HepG2 (cell line): ENCODE data around the gene CREG2. TPM values are rescaled to one million over a fixed set of nuclear protein-coding genes. Genes with fewer than 3 reads are reported as not detected.
A peak's percentile ranks its signal among the peaks of the same experiment; 100 is the strongest.

Experiments used
- ARNT2 ChIP-seq: sonication (generic); formaldehyde crosslinking; IDR thresholded peaks from 2 replicates; pipeline ENCODE4 v1.8.0; 2022; ENCODE audit warnings: mild to moderate bottlenecking, low read depth, missing genetic modification reagents, moderate library complexity
- ARNTL ChIP-seq: sonication (generic); formaldehyde crosslinking; IDR thresholded peaks from 2 replicates; pipeline ENCODE4 v1.4.0; 2020; ENCODE audit warnings: mild to moderate bottlenecking, missing genetic modification reagents
- GATAD1 ChIP-seq: IDR thresholded peaks from 2 replicates; pipeline ENCODE4 v1.6.1; 2016; ENCODE audit warnings: missing genetic modification reagents, missing compliant biosample characterization
- HIVEP1 ChIP-seq: sonication (generic); formaldehyde crosslinking; IDR thresholded peaks from 2 replicates; pipeline ENCODE4 v1.4.0; 2020; ENCODE audit warnings: mild to moderate bottlenecking, missing genetic modification reagents
- HNRNPL ChIP-seq: fragments of 200-400 bp; formaldehyde crosslinking; IDR thresholded peaks from 2 replicates; pipeline ENCODE4 v1.6.1; 2017; ENCODE audit warnings: mild to moderate bottlenecking, low read depth, low read length
- IRX3 ChIP-seq: sonication (generic); formaldehyde crosslinking; IDR thresholded peaks from 2 replicates; pipeline ENCODE4 v1.8.1; 2023; ENCODE audit warnings: mild to moderate bottlenecking, low read depth, missing genetic modification reagents, borderline replicate concordance
- KDM2A ChIP-seq: sonication (generic); formaldehyde crosslinking; IDR thresholded peaks from 2 replicates; pipeline ENCODE4 v1.4.0; 2020; ENCODE audit warnings: low read depth, missing genetic modification reagents, borderline replicate concordance
- MAFG ChIP-seq: sonication (generic); formaldehyde crosslinking; IDR thresholded peaks from 2 replicates; pipeline ENCODE4 v1.5.1; 2020; ENCODE audit warnings: mild to moderate bottlenecking, missing genetic modification reagents
- NBN ChIP-seq: fragments of 450-650 bp; conservative IDR thresholded peaks from 2 replicates; pipeline ENCODE4 v1.6.1; 2017
- PHB2 ChIP-seq: fragments of 450-650 bp; IDR thresholded peaks from 2 replicates; pipeline ENCODE4 v1.6.1; 2018; ENCODE audit not compliant: partially characterized antibody
- TCF7L2 ChIP-seq: IDR thresholded peaks from 2 replicates; pipeline ENCODE4 v1.6.1; 2011; ENCODE audit warnings: mild to moderate bottlenecking, low read depth, low read length, moderate library complexity
- ZBTB34 ChIP-seq: sonication (generic); formaldehyde crosslinking; IDR thresholded peaks from 2 replicates; pipeline ENCODE4 v1.8.0; 2022; ENCODE audit warnings: mild to moderate bottlenecking, missing genetic modification reagents
- ZNF143 ChIP-seq: sonication (generic); formaldehyde crosslinking; IDR thresholded peaks from 2 replicates; pipeline ENCODE4 v1.4.0; 2020; ENCODE audit warnings: missing genetic modification reagents
- ZNF512 ChIP-seq: sonication (generic); formaldehyde crosslinking; IDR thresholded peaks from 2 replicates; pipeline ENCODE4 v1.4.0; 2020; ENCODE audit warnings: mild to moderate bottlenecking, missing genetic modification reagents
- ZNF562 ChIP-seq: sonication (generic); formaldehyde crosslinking; IDR thresholded peaks from 2 replicates; pipeline ENCODE4 v1.8.0; 2022; ENCODE audit warnings: missing genetic modification reagents, borderline replicate concordance
- ZNF614 ChIP-seq: IDR thresholded peaks from 2 replicates; pipeline ENCODE4 v1.6.1; 2018; ENCODE audit warnings: missing biosample characterization, missing genetic modification reagents, inconsistent platforms, borderline replicate concordance
- ZNF674 ChIP-seq: sonication (generic); formaldehyde crosslinking; IDR thresholded peaks from 2 replicates; pipeline ENCODE4 v1.5.0; 2020; ENCODE audit warnings: low read depth, mild to moderate bottlenecking, missing genetic modification reagents
- ZNF703 ChIP-seq: sonication (generic); formaldehyde crosslinking; IDR thresholded peaks from 2 replicates; pipeline ENCODE4 v1.5.1; 2020; ENCODE audit warnings: missing genetic modification reagents, mild to moderate bottlenecking, moderate library complexity, borderline replicate concordance
- ZSCAN29 ChIP-seq: sonication (generic); formaldehyde crosslinking; conservative IDR thresholded peaks from 2 replicates; pipeline ENCODE4 v1.4.0; 2020; ENCODE audit warnings: mild to moderate bottlenecking, missing genetic modification reagents
- polyA plus RNA-seq, 8 experiments: library from polyadenylated mRNA; depleted of rRNA in 3 of 8; stranded (reverse) in 7 of 8; unstranded in 1 of 8; fragments of >200 nt; fragmentation: Illumina TruSeq in 4 of 8; extraction: Trizol in 4 of 8; gene quantifications; 2 replicates each; pipeline versions ENCODE4 v1.2.1 to v1.2.3, GENCODE V29; 2011 to 2016; ENCODE audit warnings: low read depth in 4 of 8, missing spikeins in 1 of 8, mixed read lengths in 1 of 8; ENCODE audit not compliant: insufficient read depth in 1 of 8
- total RNA-seq, 5 experiments: library from RNA; depleted of rRNA; stranded (reverse); fragments of >200 nt; fragmentation: Illumina TruSeq; extraction: Trizol; gene quantifications; 2 replicates each; pipeline ENCODE4 v1.2.3, GENCODE V29; 2016; ENCODE audit warnings: low read depth in 1 of 5
- TF ChIP-seq, protein P1 (sequence below): sonication (generic); formaldehyde crosslinking; IDR thresholded peaks from 2 replicates; pipeline ENCODE4 v1.5.1; 2020; ENCODE audit warnings: missing genetic modification reagents, mild to moderate bottlenecking, borderline replicate concordance
- TF ChIP-seq, protein P2 (sequence below): sonication (generic); formaldehyde crosslinking; IDR thresholded peaks from 2 replicates; pipeline ENCODE4 v1.4.0; 2020; ENCODE audit warnings: missing genetic modification reagents
- TF ChIP-seq, protein P3 (sequence below): sonication (generic); formaldehyde crosslinking; IDR thresholded peaks from 2 replicates; pipeline ENCODE4 v1.4.0; 2020; ENCODE audit warnings: missing genetic modification reagents

CREG2 gene
- total and polyA plus RNA-seq, 2 of the 13 experiments (the other 11 are each of a cell fraction or from before 2014, with no cell fraction given): 0.18 to 0.26 TPM

GRCh38 chr2:101330253-101330933 is 56.9 kb downstream of the CREG2 start (continued):
- peak; percentile 74 for TF ChIP-seq ARNTL (CRISPR knock-in tag)
- TF ChIP-seq IRX3 (CRISPR knock-in tag): no peak
- TF ChIP-seq ZNF703: no peak
- TF ChIP-seq KDM2A (CRISPR knock-in tag): peak; percentile 88
- TF ChIP-seq ZNF614 (CRISPR knock-in tag): peak; percentile 88
- TF ChIP-seq GATAD1 (CRISPR knock-in tag): 0 out of 2 replicates have a peak, but pooled peaks have one; percentile 53
- no peak for TF ChIP-seq ZNF143
- TF ChIP-seq HIVEP1 (CRISPR knock-in tag): no peak
- TF ChIP-seq TCF7L2: no peak
- TF ChIP-seq PHB2: no peak
- TF ChIP-seq ZNF674 (CRISPR knock-in tag): no peak
- TF ChIP-seq, protein P1, sequence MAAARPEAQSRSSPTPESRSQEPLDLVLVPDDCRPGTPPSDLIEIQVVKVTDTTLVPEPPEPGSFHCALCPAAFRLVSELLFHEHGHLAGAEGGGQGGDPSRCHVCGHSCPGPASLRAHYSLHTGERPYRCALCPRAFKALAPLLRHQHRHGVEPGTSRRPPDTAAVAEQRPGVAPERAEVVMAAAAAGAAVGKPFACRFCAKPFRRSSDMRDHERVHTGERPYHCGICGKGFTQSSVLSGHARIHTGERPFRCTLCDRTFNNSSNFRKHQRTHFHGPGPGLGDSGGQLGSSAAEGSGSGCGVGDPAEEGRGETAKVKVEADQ: peak; percentile 69; the same call in 1 of the 2 replicates
- peak; percentile 48; the same call in 1 of the 2 replicates for TF ChIP-seq ZSCAN29 (CRISPR knock-in tag)
- TF ChIP-seq ZBTB34 (CRISPR knock-in tag): 0 out of 2 replicates have a peak, but pooled peaks have one; percentile 66
- TF ChIP-seq ARNT2 (CRISPR knock-in tag): peak; percentile 74; the same call in 1 of the 2 replicates
- no peak for TF ChIP-seq NBN
- TF ChIP-seq MAFG: no peak
- TF ChIP-seq ZNF512: no peak
- TF ChIP-seq HNRNPL: no peak
- TF ChIP-seq, protein P2, sequence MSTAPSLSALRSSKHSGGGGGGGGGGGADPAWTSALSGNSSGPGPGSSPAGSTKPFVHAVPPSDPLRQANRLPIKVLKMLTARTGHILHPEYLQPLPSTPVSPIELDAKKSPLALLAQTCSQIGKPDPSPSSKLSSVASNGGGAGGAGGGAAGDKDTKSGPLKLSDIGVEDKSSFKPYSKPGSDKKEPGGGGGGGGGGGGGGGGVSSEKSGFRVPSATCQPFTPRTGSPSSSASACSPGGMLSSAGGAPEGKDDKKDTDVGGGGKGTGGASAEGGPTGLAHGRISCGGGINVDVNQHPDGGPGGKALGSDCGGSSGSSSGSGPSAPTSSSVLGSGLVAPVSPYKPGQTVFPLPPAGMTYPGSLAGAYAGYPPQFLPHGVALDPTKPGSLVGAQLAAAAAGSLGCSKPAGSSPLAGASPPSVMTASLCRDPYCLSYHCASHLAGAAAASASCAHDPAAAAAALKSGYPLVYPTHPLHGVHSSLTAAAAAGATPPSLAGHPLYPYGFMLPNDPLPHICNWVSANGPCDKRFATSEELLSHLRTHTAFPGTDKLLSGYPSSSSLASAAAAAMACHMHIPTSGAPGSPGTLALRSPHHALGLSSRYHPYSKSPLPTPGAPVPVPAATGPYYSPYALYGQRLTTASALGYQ (CRISPR knock-in tag): peak; percentile 33; the same call in 1 of the 2 replicates
- TF ChIP-seq, protein P3, sequence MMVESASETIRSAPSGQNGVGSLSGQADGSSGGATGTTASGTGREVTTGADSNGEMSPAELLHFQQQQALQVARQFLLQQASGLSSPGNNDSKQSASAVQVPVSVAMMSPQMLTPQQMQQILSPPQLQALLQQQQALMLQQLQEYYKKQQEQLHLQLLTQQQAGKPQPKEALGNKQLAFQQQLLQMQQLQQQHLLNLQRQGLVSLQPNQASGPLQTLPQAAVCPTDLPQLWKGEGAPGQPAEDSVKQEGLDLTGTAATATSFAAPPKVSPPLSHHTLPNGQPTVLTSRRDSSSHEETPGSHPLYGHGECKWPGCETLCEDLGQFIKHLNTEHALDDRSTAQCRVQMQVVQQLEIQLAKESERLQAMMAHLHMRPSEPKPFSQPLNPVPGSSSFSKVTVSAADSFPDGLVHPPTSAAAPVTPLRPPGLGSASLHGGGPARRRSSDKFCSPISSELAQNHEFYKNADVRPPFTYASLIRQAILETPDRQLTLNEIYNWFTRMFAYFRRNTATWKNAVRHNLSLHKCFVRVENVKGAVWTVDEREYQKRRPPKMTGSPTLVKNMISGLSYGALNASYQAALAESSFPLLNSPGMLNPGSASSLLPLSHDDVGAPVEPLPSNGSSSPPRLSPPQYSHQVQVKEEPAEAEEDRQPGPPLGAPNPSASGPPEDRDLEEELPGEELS (CRISPR knock-in tag): peak; percentile 67; the same call in 1 of the 2 replicates
- no peak for TF ChIP-seq ZNF562 (CRISPR knock-in tag)
